Activated CD4-positive, alpha-beta T cell treated with anti-CD3 and anti-CD28 coated beads for 24 hours (primary cell): ENCODE measurements around the gene BAZ2B.

ENCODE experiments used
- DNase-seq, 2 donors: peaks; one replicate each; pipeline ENCODE4 v3.0.0-alpha.2; 2020; ENCODE audit warnings: low read depth in 2 of 2

BAZ2B gene

GRCh38 chr2:159573846-159574606 is 42.3 kb downstream of the BAZ2B start:
- no peak for DNase-seq

- no peak for DNase-seq
These were observed 43.1 kb downstream of the BAZ2B start for GRCh38 chr2:159573294-159573693.

GRCh38 chr2:159572459-159572858 is 43.9 kb downstream of the BAZ2B start:
- DNase-seq = no peak

- DNase-seq = no peak
These were observed 44.6 kb downstream of the BAZ2B start for GRCh38 chr2:159571540-159572260.

GRCh38 chr2:159564081-159564480 is 52.3 kb downstream of the BAZ2B start:
- no peak for DNase-seq

- DNase-seq = no peak
These were observed 54.1 kb downstream of the BAZ2B start for GRCh38 chr2:159562248-159562647.

GRCh38 chr2:159561786-159562185 is 54.6 kb downstream of the BAZ2B start:
- no peak for DNase-seq

- DNase-seq = no peak
These were observed 55.1 kb downstream of the BAZ2B start for GRCh38 chr2:159561242-159561641.

- no peak for DNase-seq
These were observed 57.3 kb downstream of the BAZ2B start for GRCh38 chr2:159559034-159559433.

GRCh38 chr2:159558479-159558878 is 57.9 kb downstream of the BAZ2B start:
- no peak for DNase-seq

GRCh38 chr2:159557437-159558034 is 58.8 kb downstream of the BAZ2B start:
- no peak for DNase-seq

GRCh38 chr2:159555651-159556392 is 60.5 kb downstream of the BAZ2B start:
- DNase-seq = no peak

GRCh38 chr2:159553727-159554126 is 62.6 kb downstream of the BAZ2B start:
- DNase-seq = no peak

- DNase-seq = no peak
These were observed 64.5 kb downstream of the BAZ2B start for GRCh38 chr2:159551806-159552205.

- DNase-seq = no peak
These were observed 66.1 kb downstream of the BAZ2B start for GRCh38 chr2:159550231-159550630.

GRCh38 chr2:159549234-159549633 is 67.1 kb downstream of the BAZ2B start:
- DNase-seq = no peak

- no peak for DNase-seq
These were observed 69.5 kb downstream of the BAZ2B start for GRCh38 chr2:159546716-159547430.

GRCh38 chr2:159546039-159546438 is 70.3 kb downstream of the BAZ2B start:
- no peak for DNase-seq

- no peak for DNase-seq
These were observed 71.3 kb downstream of the BAZ2B start for GRCh38 chr2:159545085-159545484.

- DNase-seq = no peak
These were observed 74.2 kb downstream of the BAZ2B start for GRCh38 chr2:159542101-159542500.

- DNase-seq = no peak
These were observed 76.6 kb downstream of the BAZ2B start for GRCh38 chr2:159539701-159540100.

GRCh38 chr2:159538801-159539200 is 77.5 kb downstream of the BAZ2B start:
- no peak for DNase-seq
